Transverse colon (tissue), 1 donor: ENCODE measurements around the gene KCNIP3.

Source experiments
- EP300 ChIP-seq: sonication (generic); formaldehyde crosslinking; IDR thresholded peaks from one replicate; pipeline ENCODE4 v1.6.1; 2017; ENCODE audit warnings: antibody characterized with exemption, low read depth
- POLR2A ChIP-seq: fragments of 450-650 bp; IDR thresholded peaks from one replicate; pipeline ENCODE4 v1.6.1; 2016; ENCODE audit warnings: antibody characterized with exemption, mild to moderate bottlenecking, moderate library complexity

- TF ChIP-seq POLR2A (no peak), EP300 (no peak)
Measured at GRCh38 chr2:95380280-95380679, 83.1 kb downstream of the KCNIP3 start.
